Motor neuron (in vitro differentiated cells): ENCODE measurements around the gene TUBA1B. TPM values are rescaled to one million over a fixed set of nuclear protein-coding genes. Genes with fewer than 3 reads are reported as not detected.
"Not testable (repeated sequence)": the region's sequence is repeated elsewhere in the genome, so short reads cannot be mapped to it uniquely, and the experiment has no call there.

Source experiments
- ATAC-seq, 8 experiments: fragments of 200-7000 bp; cut with Tn5 transposase; replicated peaks in 6 of 8; 2 replicates each; pipeline ENCODE4 v1.8.0; 2021; ENCODE audit warnings: mild to moderate bottlenecking in 8 of 8, moderate library complexity in 8 of 8
- H3K27ac ChIP-seq, 2 donors: fragments of 250-450 bp; sonication (Bioruptor Pico); 2 replicates each; pipeline ENCODE4 v1.9.0; 2021; ENCODE audit warnings: antibody characterized with exemption in 2 of 2, mild to moderate bottlenecking in 2 of 2, moderate library complexity in 1 of 2
- H3K4me1 ChIP-seq, 2 donors: fragments of 250-450 bp; sonication (Bioruptor Pico); replicated peaks in 1 of 2; 2 replicates each; pipeline ENCODE4 v1.6.1; 2021; ENCODE audit warnings: antibody characterized with exemption in 2 of 2, mild to moderate bottlenecking in 2 of 2, moderate library complexity in 1 of 2
- H3K4me3 ChIP-seq, 5 donors: fragments of 250-450 bp; sonication (Bioruptor Pico); 2 replicates each; pipeline ENCODE4 v1.9.0; 2021; ENCODE audit warnings: antibody characterized with exemption in 5 of 5, mild to moderate bottlenecking in 5 of 5, moderate library complexity in 4 of 5
- WGBS, 10 experiments: fragments of 450-650 bp; shearing (Covaris generic); methylation state at CpG; one replicate each; pipeline ENCODE4 v1.0.0; 2022; 5-methylcytosine and 5-hydroxymethylcytosine counted together
- in situ Hi-C, 9 experiments: fragments of 400-800 bp; cut with MboI; loops; one replicate each; pipeline ENCODE4 v1.15.0; 2021; ENCODE audit warnings: low sequenced_read_pairs in 9 of 9, low pct_unique_long_range_greater_than_20kb in 2 of 9; ENCODE audit not compliant: unreplicated experiment in 9 of 9
- total RNA-seq, 8 experiments: library from RNA; unstranded; fragments of 300-600 nt; gene quantifications; 2 replicates each; pipeline versions ENCODE4 v1.2.3 to v1.2.4, GENCODE V29; 2022

Gene TUBA1B
- total RNA-seq, 8 experiments from 2014 or later = 402 to 1,651 (median 697) TPM

GRCh38 chr12:49138587-49138986, 7.4 kb upstream of the TUBA1B start:
- ATAC-seq = no peak
- peaks cover 0 to 1% of the 10 kb centered on the region in 2 donors for H3K4me1 ChIP-seq
- WGBS, 10 experiments = 14 to 100% (median 72%) methylated on average over 1 to 2 of the region's 2 CpGs; no CpG with 5 or more reads in 2 of the 10 experiments
- no peak overlapping the region for H3K4me3 ChIP-seq
- in situ Hi-C loops = loop anchor here in 2 of 9 experiments (25.0 kb wide), 1 partner anchor 99 kb away; no protein-coding TSS in a partner anchor
- no peak overlapping the region for H3K27ac ChIP-seq

DNA sequence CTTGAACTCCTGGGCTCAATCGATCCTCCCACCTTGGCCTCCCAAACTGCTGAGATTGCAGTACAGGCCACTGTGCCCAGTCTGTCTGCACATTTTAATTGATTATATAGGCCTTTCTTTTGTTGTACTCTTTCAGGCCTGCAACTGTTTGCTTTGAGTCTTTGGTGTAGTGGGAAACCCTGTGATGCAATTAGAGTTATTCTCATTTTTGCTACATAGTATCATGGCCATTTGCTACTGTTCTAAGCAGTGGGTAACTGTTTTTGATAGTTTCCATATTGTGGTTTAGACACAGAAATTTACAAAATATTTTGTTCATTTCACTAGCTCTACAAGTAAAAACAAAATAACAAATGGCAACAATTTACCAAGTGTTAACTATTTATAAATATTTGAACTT, 6.3 kb upstream of the TUBA1B start:
- Histone ChIP-seq H3K4me3 (no peak overlapping the region), H3K4me1 (peaks cover 5 to 6% of the 10 kb centered on the region in 2 donors), H3K27ac (no peak overlapping the region)
- no peak for ATAC-seq
- in situ Hi-C loops = loop anchor here in 2 of 9 experiments (25.0 kb wide), 1 partner anchor 100 kb away; no protein-coding TSS in a partner anchor
- WGBS, 10 experiments = 57 to 100% (median 100%) methylated on average over 1 of the region's 1 CpG; no CpG with 5 or more reads in 5 of the 10 experiments

- 40 to 100% (median 80%) methylated on average over 1 to 2 of the region's 3 CpGs; no CpG with 5 or more reads in 1 of the 10 experiments for WGBS, 10 experiments
- H3K27ac ChIP-seq, H3K4me3 ChIP-seq, H3K4me1 ChIP-seq, ATAC-seq: not testable (repeated sequence)
- in situ Hi-C loops = loop anchor here in 2 of 9 experiments (25.0 kb wide), 1 partner anchor 100 kb away; no protein-coding TSS in a partner anchor
These were observed 5.8 kb upstream of the TUBA1B start for GRCh38 chr12:49136997-49137396.

DNA sequence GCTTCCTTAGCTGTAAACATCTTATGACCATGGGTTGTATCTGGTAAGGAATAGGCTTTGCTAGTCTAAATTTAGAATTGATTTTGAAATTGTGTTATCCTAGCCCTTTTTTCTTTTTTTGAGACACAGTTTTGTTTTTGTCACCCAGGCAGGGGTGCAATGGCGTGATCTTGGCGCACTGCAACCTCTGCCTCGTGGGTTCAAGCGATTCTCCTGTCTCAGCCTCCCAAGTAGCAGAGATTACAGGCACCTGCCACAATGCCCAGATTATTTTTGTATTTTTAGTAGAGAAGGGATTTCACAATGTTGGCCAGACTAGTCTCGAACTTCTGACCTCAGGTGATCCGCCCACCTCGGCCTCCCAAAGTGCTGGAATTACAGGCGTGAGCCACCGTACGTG, 2.4 kb upstream of the TUBA1B start:
- H3K4me1 ChIP-seq = peaks cover 12 to 14% of the 10 kb centered on the region in 2 donors
- H3K4me3 ChIP-seq = peak overlapping the region in 2 of 5 donors; percentile 52 to 94
- no peak for ATAC-seq
- WGBS, 10 experiments = 83 to 100% (median 95%) methylated on average over 1 to 10 of the region's 10 CpGs; no CpG with 5 or more reads in 3 of the 10 experiments
- in situ Hi-C loops = loop anchor here in 2 of 9 experiments (25.0 kb wide), 1 partner anchor 104 kb away; no protein-coding TSS in a partner anchor
- H3K27ac ChIP-seq = no peak overlapping the region

DNA sequence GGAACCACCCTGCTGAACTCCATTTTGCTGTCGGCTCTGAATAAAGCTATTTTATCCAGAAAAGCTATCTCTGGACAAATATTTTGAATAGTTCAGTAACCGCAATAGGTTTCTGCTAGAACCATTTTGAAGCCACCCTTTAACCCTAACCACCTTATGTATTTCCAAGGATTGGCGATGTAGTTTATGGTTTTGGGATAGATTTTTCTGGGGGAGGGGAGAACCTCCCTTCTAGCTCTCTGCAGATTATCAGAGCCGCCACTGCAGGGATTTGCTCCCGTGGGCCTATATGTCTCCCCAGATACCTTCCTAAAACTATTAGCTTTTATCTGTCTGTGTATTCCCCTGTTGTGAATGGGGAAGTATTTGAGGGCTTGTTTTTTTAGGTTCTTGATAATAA, 1.8 kb upstream of the TUBA1B start:
- ATAC-seq = no peak
- in situ Hi-C loops = loop anchor here in 2 of 9 experiments (25.0 kb wide), 1 partner anchor 104 kb away; no protein-coding TSS in a partner anchor
- Histone ChIP-seq H3K4me1 (peaks cover 12 to 14% of the 10 kb centered on the region in 2 donors), H3K27ac (peak overlapping the region; percentile 58 to 60), H3K4me3 (peak overlapping the region; percentile 52 to 94 (median 78))
- WGBS, 10 experiments = 0 to 80% (median 25%) methylated on average over 1 to 5 of the region's 5 CpGs

- peak overlapping the region in 1 of 2 donors; percentile 5 for H3K27ac ChIP-seq
These were observed 783 bp upstream of the TUBA1B start for GRCh38 chr12:49131894-49132461.

DNA sequence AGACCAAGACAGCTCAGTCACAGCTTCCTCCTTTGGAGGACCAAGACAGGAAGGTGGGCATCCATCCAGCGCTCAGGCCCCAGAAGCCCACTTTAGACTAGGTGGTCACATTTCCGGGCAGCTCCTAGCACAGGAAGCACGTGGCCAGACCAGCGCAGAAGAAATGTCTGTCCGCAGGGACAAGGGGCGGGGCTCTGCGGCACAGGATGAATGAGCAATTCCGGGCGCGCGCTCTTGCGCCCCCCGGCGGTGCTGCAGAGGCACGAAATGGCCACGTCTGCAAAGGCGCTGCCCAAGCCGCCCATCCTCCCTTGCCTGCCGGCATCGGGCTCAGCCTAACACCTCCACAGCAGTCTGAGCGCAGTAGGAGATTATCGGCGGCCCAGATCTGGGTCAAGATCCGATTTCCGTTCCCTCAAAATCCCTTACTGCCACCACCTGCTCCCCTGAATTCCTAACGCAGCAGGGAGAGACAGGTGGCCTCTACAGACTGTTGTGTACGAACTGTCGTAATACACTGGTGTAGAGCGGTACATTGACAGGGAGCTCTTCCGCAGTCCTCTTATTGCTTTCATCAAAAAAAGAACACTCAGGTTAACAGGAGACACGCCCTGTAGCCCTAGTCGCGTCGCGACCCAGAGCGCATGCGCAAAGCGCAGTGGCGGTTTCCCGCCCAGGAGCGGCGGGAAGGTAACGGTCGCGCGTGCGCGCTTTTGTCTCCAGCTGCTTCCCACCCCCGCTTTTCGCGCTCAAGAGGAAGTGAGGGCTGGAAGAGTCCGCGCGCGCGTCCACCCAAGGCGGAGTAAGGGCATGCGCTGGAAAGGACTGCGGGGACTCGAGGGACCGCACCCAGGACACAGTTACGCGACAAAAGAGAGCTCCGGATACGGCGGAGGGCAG, 794 bp downstream of the TUBA1B start:
- in situ Hi-C loops = loop anchor here in 2 of 9 experiments (25.0 kb wide), 1 partner anchor 107 kb away; no protein-coding TSS in a partner anchor
- H3K4me3 ChIP-seq = peak overlapping the region; percentile 52 to 94 (median 78)
- ATAC-seq = peak; percentile 61 to 73 (median 68)
- peaks cover 12 to 14% of the 10 kb centered on the region in 2 donors for H3K4me1 ChIP-seq
- 0 to 16% (median 0%) methylated on average over 1 to 15 of the region's 66 CpGs; no CpG with 5 or more reads in 2 of the 10 experiments for WGBS, 10 experiments
- peak overlapping the region; percentile 96 to 97 for H3K27ac ChIP-seq

More at GRCh38 chr12:49131894-49132461, 783 bp upstream of the TUBA1B start:
- H3K4me3 ChIP-seq = peak overlapping the region; percentile 52 to 94 (median 78)
- peaks cover 12 to 14% of the 10 kb centered on the region in 2 donors for H3K4me1 ChIP-seq
- WGBS, 10 experiments = 1 to 60% (median 7%) methylated on average over 3 to 9 of the region's 9 CpGs
- in situ Hi-C loops = loop anchor here in 2 of 9 experiments (25.0 kb wide), 1 partner anchor 105 kb away; no protein-coding TSS in a partner anchor
- ATAC-seq = no peak

DNA sequence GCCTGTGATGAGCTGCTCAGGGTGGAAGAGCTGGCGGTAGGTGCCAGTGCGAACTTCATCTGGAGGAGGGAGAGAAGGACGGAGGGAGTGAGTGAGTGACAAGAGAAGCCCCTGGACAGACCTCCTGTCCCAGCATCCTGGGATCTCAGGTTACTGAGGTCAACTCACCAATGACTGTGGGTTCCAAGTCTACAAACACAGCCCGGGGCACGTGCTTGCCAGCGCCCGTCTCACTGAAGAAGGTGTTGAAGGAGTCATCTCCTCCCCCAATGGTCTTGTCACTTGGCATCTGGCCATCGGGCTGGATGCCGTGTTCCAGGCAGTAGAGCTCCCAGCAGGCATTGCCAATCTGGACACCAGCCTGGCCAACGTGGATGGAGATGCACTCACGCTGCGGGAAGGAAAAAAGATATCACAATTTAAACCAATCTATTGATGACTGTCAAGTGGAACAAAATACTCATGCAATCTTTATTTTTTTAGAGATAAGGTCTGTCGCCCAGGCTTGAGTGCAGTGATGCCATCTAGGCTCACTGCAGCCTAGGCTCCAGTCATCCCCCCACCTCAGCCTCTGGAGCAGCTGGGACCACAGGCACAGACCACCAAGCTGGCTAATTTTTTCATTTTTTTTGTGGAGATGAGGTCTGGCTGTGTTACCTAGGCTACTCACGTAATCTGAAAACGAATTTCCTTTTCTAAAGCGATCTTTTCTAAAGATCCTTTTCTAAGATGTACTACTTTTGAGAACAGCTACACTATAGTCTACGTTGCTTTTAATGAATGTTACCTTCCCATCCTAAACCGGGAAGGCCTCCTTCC, 1.7 kb downstream of the TUBA1B start:
- peaks cover 12 to 14% of the 10 kb centered on the region in 2 donors for H3K4me1 ChIP-seq
- WGBS, 10 experiments = 13 to 72% (median 41%) methylated on average over 2 to 11 of the region's 18 CpGs
- ATAC-seq = no peak
- H3K27ac ChIP-seq = peak overlapping the region; percentile 96 to 97
- peak overlapping the region; percentile 52 to 94 (median 78) for H3K4me3 ChIP-seq
- in situ Hi-C loops = loop anchor here in 2 of 9 experiments (25.0 kb wide), 1 partner anchor 108 kb away; no protein-coding TSS in a partner anchor

DNA sequence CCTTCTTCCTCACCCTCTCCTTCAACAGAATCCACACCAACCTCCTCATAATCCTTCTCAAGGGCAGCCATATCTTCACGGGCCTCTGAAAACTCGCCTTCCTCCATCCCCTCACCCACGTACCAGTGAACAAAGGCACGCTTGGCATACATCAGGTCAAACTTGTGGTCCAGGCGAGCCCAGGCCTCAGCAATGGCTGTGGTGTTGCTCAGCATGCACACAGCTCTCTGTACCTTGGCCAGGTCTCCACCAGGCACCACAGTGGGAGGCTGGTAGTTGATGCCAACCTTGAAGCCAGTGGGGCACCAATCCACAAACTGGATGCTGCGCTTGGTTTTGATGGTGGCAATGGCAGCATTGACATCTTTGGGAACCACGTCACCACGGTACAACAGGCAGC, 3.2 kb downstream of the TUBA1B start:
- WGBS, 10 experiments = 100% methylated on average over 1 of the region's 8 CpGs; no CpG with 5 or more reads in 9 of the 10 experiments
- in situ Hi-C loops = loop anchor here in 2 of 9 experiments (25.0 kb wide), 1 partner anchor 109 kb away; no protein-coding TSS in a partner anchor
- not testable (repeated sequence) for ATAC-seq, H3K4me1 ChIP-seq, H3K27ac ChIP-seq, H3K4me3 ChIP-seq

DNA sequence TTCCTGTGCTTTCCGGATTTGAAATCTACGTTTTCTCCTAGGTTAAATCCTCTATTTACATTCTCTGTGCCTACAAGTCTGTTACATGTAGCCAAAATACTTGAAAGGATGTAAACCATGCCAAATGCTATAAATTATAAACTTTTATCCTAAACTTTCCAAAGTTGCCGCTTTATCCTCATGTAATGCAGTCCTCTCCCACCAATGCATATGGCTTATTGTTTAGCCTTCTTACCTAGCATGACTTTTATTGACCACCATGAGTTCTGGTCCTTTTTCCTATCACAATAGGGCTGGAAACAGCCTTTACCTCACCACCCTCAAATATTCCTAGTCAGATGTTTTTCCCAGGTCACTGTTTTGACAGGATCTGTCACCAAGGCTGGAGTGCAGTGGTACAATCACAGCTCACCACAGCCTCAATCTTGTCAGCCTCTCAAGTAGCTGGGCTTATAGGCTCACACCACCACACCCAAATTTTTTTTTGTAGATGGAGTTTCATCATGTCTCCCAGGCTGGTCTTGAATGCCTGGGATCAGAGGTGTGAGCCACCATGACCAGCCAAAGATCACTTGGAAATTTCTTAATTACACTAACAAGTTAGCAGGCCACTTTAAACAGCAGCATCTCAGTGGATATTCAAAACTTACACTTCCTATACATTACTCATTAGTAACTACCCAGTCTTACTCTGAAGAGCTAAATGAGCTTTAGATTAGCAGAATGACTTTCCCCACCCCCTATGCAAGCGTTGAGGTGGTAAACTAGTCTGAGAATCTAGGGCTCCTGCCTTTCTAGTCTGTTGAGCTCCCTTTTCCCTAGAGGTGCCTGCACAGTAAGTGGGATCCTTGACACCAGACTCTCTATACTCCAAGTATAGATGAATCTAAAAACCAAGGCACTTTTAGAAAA, 4.1 kb downstream of the TUBA1B start:
- Histone ChIP-seq H3K4me1 (peaks cover 7 to 8% of the 10 kb centered on the region in 2 donors), H3K27ac (no peak overlapping the region), H3K4me3 (no peak overlapping the region)
- in situ Hi-C loops = loop anchor here in 2 of 9 experiments (25.0 kb wide), 1 partner anchor 110 kb away; no protein-coding TSS in a partner anchor
- WGBS, 10 experiments = 33 to 100% (median 95%) methylated on average over 1 to 4 of the region's 4 CpGs; no CpG with 5 or more reads in 2 of the 10 experiments
- no peak for ATAC-seq

DNA sequence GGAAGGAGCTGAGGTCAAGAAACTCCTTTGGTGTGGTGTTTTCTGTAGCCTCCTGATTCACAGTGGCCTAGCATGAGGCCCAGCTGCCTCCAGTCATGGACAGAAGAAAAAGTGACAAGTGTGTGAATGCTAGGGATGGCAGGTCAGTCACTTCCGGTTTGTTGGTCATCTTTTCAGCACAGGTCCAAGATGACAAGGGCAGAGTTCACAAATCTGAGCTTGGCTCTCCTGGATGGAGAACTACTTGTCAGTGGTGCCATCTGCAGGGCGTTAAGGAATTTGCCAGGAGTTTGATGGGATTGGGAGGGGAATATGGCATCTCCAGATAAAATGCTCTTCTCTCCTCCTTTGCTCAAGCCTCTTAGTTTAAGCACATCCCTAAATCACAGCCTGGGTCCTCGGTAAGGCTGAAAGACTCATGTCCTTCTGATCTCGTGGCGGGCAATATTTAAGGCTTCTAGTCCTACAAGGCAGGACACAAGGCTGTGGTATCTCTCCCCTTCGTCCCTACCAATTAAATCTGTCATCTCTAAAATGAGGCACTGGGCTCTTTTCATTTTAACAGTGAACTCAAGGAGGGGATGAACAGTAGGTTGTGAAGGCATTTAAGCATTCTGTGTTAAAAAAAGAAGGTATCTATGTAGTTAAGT, 10.0 kb downstream of the TUBA1B start:
- WGBS, 10 experiments = 0 to 40% (median 15%) methylated on average over 1 to 4 of the region's 6 CpGs
- Histone ChIP-seq H3K4me3 (no peak overlapping the region), H3K4me1 (peaks cover 0 to 4% of the 10 kb centered on the region in 2 donors), H3K27ac (no peak overlapping the region)
- peak; percentile 68 to 96 (median 86) for ATAC-seq
- in situ Hi-C loops = loop anchor here in 1 of 9 experiments (25.0 kb wide), 1 partner anchor 116 kb away; no protein-coding TSS in a partner anchor
